CD4-positive, alpha-beta T cell treated with Interleukin-1 beta for 1 hour (primary cell): Measurements from ENCODE around the gene PLEKHG4B.

Experiments used
- DNase-seq, 2 donors: peaks; one replicate each; pipeline ENCODE4 v3.0.0-alpha.2; 2020 to 2022

The PLEKHG4B gene

DNA sequence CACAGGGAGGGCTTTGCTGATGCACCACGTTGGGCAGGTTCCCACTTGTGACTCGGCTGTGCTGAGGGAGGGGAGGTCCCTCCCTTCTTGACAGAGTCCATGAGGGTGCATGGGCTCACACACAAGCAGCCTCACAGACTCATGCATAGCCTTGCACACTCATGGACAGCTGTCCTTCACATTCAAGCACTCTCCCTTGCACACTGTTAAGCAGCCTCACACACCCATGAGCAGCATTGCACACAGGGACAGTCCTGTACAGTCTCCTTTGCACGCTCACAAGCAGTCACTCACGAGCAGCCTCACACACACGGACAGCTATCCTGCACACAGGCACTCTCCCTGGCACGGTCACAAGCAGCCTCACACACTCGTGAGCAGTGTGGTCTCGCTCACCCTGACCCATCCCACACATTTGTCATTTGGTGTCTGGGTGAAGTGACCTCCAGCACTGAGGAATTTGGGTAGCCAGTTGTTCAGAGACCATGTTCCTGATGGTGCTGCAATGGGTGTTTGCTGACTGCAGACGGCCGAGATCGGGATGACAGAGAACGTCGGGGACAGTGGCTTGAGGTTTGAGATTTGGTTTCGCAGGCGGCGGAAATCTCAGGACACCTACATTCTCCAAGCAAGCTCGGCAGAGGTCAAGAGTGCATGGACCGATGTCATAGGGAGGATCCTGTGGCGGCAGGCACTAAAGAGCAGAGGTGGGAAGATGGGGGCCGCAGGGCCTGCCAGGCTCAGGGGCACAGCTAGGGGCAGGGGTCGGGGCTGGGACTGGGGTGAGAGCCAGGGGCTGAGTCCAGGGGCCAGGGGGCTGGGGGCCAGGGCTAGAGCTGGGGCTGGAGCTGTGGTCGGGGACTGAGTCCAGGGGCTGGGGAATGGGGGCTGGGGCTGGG, 81.7 kb downstream of the PLEKHG4B start:
- no peak for DNase-seq

DNA sequence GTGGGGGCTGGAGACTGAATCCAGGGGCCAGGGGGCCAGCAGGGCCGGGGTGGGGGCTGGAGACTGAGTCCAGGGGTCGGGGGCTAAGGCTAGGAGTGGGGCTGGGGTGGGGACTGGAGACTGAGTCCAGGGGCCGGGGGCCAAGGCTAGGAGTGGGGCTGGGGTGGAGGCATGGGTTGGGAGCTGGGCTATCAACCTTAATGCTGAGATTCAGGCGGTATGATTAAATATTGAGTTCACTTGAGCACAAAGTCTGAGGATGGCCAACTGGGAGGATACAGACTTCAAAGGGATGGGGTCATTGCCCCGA, 82.3 kb downstream of the PLEKHG4B start:
- DNase-seq = no peak

GRCh38 chr5:174876-175465, 83.0 kb downstream of the PLEKHG4B start:
- no peak for DNase-seq

GRCh38 chr5:176296-176823, 84.4 kb downstream of the PLEKHG4B start:
- no peak for DNase-seq

GRCh38 chr5:178110-178509, 86.1 kb downstream of the PLEKHG4B start:
- no peak for DNase-seq

- no peak for DNase-seq
Measured at GRCh38 chr5:179401-179800, 87.4 kb downstream of the PLEKHG4B start.

DNA sequence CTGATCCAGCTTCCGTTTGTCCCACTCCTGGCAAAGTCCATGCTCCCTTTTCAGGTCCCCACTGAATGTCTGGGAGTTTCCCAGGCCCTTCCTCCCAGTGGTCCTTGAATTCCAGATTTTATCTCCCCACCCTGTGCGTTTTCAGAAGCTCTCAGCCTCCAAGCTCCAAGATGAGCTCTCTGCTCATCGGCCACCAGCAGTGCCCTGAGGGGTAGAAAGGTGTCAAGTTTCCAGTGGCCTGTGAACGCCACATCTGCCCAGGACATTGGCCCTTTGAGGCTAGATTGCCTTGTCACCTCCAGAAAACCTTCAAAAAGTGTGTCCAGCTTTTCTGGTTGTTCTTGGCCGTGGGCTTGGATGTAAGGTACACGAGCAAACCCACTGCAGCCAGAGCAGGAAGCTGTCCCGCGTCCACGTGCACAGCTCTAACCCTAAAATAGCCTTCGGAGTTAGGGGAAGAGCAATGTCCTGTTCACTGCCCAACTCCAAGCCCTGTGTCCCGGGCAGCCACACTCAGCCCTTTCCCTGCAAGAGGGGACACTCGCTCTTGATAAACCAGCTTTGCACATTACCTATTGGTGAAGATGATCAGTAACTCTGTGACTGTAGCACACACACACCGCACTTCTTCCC, 88.4 kb downstream of the PLEKHG4B start:
- no peak for DNase-seq

DNA sequence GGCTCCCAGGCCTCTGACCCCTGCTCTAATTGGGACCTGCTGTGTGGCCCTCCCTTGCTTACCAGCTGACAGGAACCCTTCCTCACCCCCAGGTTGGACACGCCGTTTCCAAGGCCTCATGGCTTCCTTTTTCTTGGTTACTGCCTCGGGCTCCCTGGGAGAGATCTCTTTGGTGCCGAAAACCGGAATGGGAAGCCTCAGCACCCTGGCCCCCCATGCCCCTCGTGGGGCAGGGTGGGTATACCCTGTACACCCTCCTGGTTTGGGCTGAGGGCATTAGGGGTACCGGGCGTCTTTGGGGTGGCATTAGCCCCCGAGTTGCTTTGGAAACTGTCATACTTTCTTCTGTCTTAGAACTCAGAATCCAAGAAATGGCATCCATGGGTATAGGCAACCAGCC, 89.2 kb downstream of the PLEKHG4B start:
- DNase-seq = no peak

DNA sequence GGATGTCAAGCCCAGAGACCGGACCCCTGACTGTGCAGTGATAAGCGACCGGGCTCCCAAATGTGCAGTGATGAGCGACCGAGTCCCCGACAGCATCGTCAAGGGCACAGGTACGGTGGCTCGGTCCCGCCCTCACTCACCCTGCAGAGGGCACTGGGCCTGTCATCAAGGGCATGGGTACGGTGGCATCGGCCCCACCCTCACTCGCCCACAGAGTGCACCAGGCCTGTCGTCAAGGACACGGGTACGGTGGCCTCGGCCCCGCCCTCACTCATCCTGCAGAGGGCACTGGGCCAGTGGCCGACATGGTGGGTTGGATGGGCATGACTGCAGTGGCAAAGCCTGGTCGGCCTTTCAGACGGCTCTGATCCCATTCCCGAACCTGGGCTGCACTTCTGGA, 89.6 kb downstream of the PLEKHG4B start:
- no peak for DNase-seq

GRCh38 chr5:182126-182525, 90.2 kb downstream of the PLEKHG4B start:
- no peak for DNase-seq

- no peak for DNase-seq
Measured at GRCh38 chr5:184471-184870, 92.5 kb downstream of the PLEKHG4B start.

- no peak for DNase-seq
Measured at GRCh38 chr5:185095-186070, 93.4 kb downstream of the PLEKHG4B start.

GRCh38 chr5:186091-187041, 94.4 kb downstream of the PLEKHG4B start:
- DNase-seq = no peak

GRCh38 chr5:187042-187431, 95.1 kb downstream of the PLEKHG4B start:
- DNase-seq = no peak

DNA sequence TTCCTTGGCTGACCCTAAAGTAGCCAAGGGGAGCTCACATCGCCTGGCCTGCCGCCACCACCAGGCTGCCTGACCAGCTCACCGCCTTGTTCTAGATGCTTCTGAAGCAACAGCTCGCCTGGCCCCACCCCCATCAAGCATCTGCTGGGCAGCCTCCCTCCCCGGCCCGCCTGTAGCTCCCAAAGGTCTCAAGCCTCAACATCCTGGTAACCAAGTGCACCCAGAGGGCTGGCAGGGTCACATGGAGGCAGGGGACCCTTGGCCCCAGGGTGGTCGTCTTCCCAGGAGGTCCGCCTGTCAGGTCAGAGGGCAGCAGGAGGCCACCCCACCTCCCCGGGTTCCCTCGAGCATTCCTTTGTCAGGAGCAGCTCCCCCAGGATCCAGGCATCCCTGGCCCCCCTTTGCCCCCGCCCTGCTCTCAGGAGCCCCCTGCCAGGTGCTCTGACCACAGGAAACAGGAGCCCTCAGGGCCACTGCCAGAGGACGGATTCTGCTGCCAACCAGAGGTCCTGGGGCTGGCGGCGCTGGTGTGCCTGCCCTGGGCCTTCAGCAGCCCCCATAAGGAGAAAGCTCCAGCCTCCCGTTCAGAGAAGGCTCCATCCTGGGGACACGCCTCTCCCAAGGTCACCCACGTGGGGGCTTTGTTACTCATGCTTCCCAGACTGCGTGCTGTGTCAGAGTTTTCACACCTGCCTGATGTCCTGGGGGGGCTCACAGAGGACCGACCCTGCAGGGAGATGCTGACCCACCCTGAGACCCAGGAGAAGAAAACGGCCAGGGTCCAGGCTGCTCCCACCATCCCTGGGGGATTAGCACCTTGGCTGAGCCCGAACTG, 95.9 kb downstream of the PLEKHG4B start:
- DNase-seq = no peak

DNA sequence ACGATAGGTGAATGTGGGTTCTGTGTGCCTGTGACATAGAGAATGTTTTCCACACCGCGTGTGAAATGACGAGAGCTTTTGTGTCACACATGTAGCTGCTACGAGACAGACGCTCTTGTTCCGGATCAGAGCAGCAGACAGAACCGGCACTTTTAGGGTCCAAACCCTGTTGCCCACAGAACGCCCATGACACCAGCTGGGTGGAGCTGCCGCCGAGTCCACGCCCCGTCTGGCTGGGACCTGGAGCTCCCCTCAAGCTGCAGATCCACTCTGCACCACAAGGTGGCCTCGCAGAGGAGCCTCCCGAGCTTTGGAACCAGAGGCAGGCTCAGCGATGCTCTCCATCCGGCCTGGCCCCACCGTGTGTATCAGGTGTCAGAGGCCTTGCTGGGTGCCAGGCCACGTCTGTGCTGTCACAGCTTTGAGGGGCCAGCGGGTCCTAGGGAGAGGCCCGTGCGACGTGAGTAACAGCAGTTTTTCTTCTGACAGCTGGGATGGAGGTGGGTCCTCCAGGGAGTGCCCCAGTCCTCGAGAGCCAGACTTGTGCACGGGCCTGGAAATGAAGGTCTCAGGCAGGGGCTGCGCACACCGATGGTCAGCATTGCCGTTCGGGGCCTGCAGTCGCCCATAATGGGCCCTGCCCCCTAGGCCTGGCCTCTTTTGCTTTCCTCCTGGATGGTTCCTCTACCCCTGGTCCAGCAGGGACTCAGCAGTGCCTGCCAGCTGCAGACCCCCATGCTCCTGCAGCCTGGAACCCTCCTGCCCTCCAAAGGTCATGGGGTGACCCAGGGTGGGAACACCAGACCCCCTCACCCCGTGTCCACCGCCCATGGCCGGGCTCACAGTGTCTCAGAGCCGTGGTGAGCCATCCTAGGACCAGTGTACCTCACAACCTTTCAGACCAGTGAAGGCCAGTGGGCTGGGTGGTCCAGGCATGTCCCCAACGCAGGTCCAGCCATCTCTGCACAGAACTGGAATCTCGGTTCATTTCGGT, 96.8 kb downstream of the PLEKHG4B start:
- peak; percentile 86 to 87 for DNase-seq

- no peak for DNase-seq
Measured at GRCh38 chr5:189486-189885, 97.5 kb downstream of the PLEKHG4B start.

- no peak for DNase-seq
Measured at GRCh38 chr5:189976-190365, 98.0 kb downstream of the PLEKHG4B start.

DNA sequence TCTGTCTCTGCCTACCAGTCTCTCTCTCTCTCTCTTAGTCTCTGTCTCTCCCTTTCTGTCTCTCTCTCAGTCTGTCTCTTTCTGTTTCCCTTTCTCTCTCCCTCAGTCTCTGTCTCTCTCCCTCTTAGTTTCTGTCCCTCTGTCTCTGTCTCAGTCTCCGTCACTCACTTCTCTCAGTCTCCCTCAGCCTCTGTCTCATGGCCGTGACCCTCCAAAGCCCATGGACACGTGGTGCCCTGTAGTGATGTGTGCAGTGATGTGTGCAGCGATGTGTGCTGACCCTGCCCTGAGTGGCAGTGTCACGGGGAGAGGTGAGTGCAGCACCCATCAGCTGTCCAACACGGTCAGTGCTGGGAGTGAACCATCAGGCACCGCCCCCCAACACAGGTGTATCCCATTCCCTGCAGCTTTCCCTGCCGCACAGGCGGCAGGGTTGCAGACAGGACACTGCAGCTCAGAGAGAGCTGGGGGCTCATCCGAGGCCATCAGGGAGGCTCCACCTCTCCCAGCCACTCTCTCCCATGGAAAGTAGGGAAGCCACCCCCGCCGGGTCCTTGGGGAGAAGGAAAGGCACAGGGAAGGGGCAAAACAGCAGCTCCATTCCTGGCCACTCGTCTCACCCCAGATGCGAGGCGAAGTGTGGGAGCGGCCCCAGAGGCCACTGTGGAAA, 98.5 kb downstream of the PLEKHG4B start:
- DNase-seq = no peak
